Measurements from ENCODE around the gene TSC2.
A peak's percentile ranks its signal among the peaks of the same experiment; 100 is the strongest.

The TSC2 gene

DNA sequence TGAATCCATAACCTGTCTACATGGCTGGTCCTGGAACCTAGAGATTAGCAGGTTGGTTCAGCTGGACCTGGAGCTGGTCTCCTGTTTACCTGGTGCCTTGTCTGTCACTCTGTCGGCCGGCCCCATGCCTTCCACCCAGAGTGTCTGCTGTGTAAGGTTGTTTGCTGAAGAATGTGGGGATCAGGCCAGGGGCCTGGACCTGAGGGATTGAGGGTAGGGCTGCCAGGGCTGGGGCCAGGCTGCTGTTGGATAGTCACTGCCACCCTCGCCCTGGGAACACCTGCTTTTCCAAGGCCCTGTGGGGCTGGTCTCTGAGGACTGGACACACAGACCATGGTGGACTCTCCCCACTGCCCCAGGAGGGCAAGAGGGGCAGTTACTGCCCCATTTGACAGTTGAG is 19.6 kb upstream of the TSC2 start:
- TF ChIP-seq, protein P1, sequence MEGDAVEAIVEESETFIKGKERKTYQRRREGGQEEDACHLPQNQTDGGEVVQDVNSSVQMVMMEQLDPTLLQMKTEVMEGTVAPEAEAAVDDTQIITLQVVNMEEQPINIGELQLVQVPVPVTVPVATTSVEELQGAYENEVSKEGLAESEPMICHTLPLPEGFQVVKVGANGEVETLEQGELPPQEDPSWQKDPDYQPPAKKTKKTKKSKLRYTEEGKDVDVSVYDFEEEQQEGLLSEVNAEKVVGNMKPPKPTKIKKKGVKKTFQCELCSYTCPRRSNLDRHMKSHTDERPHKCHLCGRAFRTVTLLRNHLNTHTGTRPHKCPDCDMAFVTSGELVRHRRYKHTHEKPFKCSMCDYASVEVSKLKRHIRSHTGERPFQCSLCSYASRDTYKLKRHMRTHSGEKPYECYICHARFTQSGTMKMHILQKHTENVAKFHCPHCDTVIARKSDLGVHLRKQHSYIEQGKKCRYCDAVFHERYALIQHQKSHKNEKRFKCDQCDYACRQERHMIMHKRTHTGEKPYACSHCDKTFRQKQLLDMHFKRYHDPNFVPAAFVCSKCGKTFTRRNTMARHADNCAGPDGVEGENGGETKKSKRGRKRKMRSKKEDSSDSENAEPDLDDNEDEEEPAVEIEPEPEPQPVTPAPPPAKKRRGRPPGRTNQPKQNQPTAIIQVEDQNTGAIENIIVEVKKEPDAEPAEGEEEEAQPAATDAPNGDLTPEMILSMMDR (conservative IDR thresholded peaks at IDR 0.05; ENCODE audit: low read length): no peak
- no peak for DNase-seq (ENCODE audit: low read depth)
- peak overlapping the region; percentile 73 for H3K4me3 ChIP-seq (ENCODE audit: low read length)

- TF ChIP-seq, protein P1 (conservative IDR thresholded peaks at IDR 0.05; ENCODE audit: low read length): no peak
- H3K4me3 ChIP-seq (ENCODE audit: low read length): no peak overlapping the region; the same call in 1 of the 2 replicates
- no peak for DNase-seq (ENCODE audit: low read depth)
Observed at GRCh38 chr16:2028620-2029220, 19.1 kb upstream of the TSC2 start.

DNA sequence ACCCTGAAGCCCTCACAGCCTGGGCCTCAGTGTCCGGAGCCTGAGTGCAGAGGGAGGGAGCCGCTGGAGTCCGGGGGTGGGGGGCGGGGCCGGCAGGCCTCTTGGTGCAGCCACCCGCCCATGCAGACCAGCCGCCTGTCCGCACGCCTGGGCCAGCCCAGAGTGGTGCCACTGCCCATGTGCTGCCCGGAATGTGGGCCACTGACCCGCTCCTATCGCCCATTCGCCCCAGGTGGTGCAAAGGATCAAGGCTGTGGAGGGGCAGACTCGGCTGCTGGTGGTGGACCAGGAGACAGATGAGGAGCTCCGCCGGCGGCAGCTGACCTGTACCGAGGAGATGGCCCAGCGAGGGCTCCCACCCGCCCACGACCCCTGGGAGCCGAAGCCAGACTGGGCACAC is 18.4 kb upstream of the TSC2 start:
- no peak overlapping the region for H3K4me3 ChIP-seq (ENCODE audit: low read length)
- TF ChIP-seq, protein P1 (conservative IDR thresholded peaks at IDR 0.05; ENCODE audit: low read length): no peak
- DNase-seq (ENCODE audit: low read depth): no peak

DNA sequence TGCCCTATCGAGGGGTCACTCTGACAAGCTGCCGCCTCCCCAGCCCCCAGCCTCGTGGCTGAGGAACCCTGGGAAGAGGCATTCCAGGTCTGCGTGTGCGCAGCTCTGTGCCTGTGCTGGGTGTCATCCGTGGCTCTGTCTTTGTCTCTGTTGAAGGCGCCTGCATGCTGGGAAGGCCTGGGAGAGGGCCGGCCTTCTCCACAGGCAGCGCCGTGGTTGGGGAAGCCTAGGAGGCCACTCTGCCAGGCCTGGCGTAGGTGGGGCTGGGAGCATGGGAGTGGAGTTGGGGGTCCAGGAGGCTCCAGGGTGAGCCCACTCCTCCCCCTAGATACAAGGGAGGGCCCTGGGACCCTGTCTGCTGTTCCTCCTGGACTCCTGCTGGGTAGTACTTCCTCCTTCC is 17.7 kb upstream of the TSC2 start:
- no peak for DNase-seq (ENCODE audit: low read depth)
- TF ChIP-seq, protein P1 (conservative IDR thresholded peaks at IDR 0.05; ENCODE audit: low read length): no peak
- H3K4me3 ChIP-seq (ENCODE audit: low read length): no peak overlapping the region

- no peak for DNase-seq (ENCODE audit: low read depth)
- no peak overlapping the region for H3K4me3 ChIP-seq (ENCODE audit: low read length)
- TF ChIP-seq, protein P1 (conservative IDR thresholded peaks at IDR 0.05; ENCODE audit: low read length): no peak
Observed at GRCh38 chr16:2031081-2031577, 16.7 kb upstream of the TSC2 start.

DNA sequence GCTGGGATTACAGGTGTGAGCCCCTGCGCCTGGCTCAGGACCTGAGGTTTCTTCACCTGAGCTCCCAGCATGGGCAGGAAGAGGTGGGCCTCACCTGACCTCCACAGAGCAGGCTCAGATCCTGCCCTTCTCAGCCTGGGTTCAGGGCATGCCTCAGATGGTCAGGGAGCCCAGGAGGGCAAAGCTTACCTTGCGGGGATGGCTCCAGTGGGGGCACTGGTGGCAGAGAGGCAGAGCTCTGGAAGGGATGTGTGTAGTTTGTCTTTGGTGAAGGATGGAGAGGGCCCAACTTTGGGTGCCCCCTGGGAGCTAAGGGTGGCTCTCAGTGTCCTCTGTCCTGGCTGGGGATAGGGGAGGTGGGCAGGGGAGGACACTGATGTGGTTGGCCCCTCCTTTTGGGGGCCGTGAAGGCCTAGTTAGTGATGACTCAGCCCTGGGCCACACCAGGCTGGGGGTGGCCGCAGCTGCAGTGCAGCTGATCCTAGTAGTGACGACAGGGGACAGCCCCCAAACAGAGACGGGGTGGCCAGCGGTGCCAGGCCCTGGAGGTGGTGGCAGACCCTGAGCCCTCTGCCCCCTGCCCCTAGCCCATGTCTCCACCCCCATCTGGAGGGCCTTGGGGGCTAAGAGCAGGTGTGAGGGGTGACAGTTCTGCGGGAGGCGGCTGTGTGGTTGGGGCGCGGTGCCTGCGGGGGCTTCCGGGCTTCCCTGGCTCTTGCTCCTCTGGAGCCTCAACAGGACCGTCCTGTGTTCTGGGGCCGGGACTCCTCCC is 15.3 kb upstream of the TSC2 start:
- TF ChIP-seq, protein P1 (conservative IDR thresholded peaks at IDR 0.05; ENCODE audit: low read length): no peak
- peak; percentile 44 for DNase-seq (ENCODE audit: low read depth)
- H3K4me3 ChIP-seq (ENCODE audit: low read length): peak overlapping the region; percentile 42

All from AG10803 (cell line).